ENCODE results near the gene STK38. TPM values are rescaled to one million over a fixed set of nuclear protein-coding genes. Genes with fewer than 3 reads are reported as not detected.

Gene STK38
- total and polyA plus RNA-seq, 9 of the 15 experiments (the other 6 are each of a cell fraction or from before 2014, with no cell fraction given), result 5.7 to 28.7 (median 19.5) TPM

GRCh38 chr6:36478051-36478526 is 69.2 kb downstream of the STK38 start (continued):
- TF ChIP-seq ZBTB11 (CRISPR knock-in tag; IDR thresholded peaks at IDR 0.05) (peak in 1 of 3 experiments; percentile 50; a peak in 1 of 6 replicates), ZNF318 (IDR thresholded peaks at IDR 0.05; ENCODE audit: borderline replicate concordance in 1 of 2, low read depth in 1 of 2) (no peak), SMARCC2 (IDR thresholded peaks at IDR 0.05; ENCODE audit: low read depth) (peak; percentile 63; the same call in 1 of the 2 replicates), MCM7 (IDR thresholded peaks at IDR 0.05) (no peak), PHF21A (IDR thresholded peaks at IDR 0.05; ENCODE audit: borderline replicate concordance, low read depth) (peak; percentile 68; the same call in 1 of the 2 replicates), HOMEZ (CRISPR knock-in tag; IDR thresholded peaks at IDR 0.05) (no peak), XRCC3 (IDR thresholded peaks at IDR 0.05) (no peak), L3MBTL2 (IDR thresholded peaks at IDR 0.05) (peak; percentile 41; the same call in 1 of the 2 replicates), RBM22 (IDR thresholded peaks at IDR 0.05; ENCODE audit: low read depth, low read length, poor library complexity, severe bottlenecking) (no peak), SMARCA4 (IDR thresholded peaks at IDR 0.05) (peak; percentile 93), ZNF740 (CRISPR knock-in tag; IDR thresholded peaks at IDR 0.05) (no peak), ZNF740 (tag; IDR thresholded peaks at IDR 0.05) (no peak)

Data from K562 (cell line).